ENCODE measurements around the gene ARHGEF11.

Gene ARHGEF11

DNA sequence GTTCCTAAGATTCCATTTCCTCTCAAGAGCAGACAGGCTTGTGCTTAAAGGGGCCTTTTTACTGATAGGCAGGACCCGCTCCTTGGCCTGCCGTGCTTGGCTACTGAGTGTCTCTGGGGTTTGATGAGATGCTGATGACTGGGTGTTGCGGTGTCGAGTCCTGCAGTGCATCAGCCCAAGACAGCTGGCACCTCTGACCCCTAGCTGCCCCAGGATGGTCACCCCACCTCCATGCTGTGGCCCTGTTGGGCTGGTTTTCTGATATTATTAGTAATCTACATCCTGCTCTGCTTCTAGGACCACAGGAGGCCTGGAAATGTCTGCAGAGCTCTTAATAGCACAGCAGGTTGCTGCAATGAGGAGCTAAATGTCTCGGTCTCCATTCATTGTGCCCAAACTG lies 96.4 kb downstream of the ARHGEF11 start:
- H3K9ac ChIP-seq (ENCODE audit: low read depth, low read length) = no peak overlapping the region
- H3K4me2 ChIP-seq (ENCODE audit: low read length) = no peak overlapping the region
- no peak overlapping the region for H3K4me3 ChIP-seq (ENCODE audit: low read length)
- peaks cover 79% of the 10 kb centered on the region for H3K36me3 ChIP-seq (ENCODE audit: insufficient read depth, low read length)
- no peaks in the 10 kb centered on the region for H3K9me3 ChIP-seq (replicated peaks; ENCODE audit: low read length)
- H3K4me1 ChIP-seq (ENCODE audit: control insufficient read depth, insufficient read depth, low read length) = no peaks in the 10 kb centered on the region
- H3K27me3 ChIP-seq (ENCODE audit: control insufficient read depth, insufficient read depth, low read length) = no peaks in the 10 kb centered on the region

DNA sequence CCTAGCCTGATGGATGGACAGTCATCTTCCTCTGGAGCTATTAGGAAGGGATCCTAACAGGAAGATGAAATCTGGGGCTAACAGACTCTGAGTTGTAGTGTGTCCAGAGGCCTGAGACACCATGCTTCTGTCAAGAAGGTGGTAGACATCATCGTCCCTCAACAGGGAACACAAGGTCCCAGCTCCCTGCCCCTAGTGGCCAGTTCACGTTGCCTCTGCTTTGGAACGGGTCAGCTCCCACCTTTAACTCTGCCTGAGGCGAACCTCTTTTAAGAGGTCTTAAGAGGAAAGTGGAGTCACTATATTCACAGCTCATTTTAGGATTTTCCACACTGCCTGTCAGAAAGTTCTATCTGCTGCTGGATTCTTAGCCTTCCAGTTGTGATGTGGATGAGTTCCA lies 96.8 kb downstream of the ARHGEF11 start:
- no peak overlapping the region for H3K4me3 ChIP-seq (ENCODE audit: low read length)
- H3K9me3 ChIP-seq (replicated peaks; ENCODE audit: low read length) = no peaks in the 10 kb centered on the region
- H3K27me3 ChIP-seq (ENCODE audit: control insufficient read depth, insufficient read depth, low read length) = no peaks in the 10 kb centered on the region
- no peaks in the 10 kb centered on the region for H3K4me1 ChIP-seq (ENCODE audit: control insufficient read depth, insufficient read depth, low read length)
- no peak overlapping the region for H3K9ac ChIP-seq (ENCODE audit: low read depth, low read length)
- H3K36me3 ChIP-seq (ENCODE audit: insufficient read depth, low read length) = peaks cover 84% of the 10 kb centered on the region
- no peak overlapping the region for H3K4me2 ChIP-seq (ENCODE audit: low read length)

DNA sequence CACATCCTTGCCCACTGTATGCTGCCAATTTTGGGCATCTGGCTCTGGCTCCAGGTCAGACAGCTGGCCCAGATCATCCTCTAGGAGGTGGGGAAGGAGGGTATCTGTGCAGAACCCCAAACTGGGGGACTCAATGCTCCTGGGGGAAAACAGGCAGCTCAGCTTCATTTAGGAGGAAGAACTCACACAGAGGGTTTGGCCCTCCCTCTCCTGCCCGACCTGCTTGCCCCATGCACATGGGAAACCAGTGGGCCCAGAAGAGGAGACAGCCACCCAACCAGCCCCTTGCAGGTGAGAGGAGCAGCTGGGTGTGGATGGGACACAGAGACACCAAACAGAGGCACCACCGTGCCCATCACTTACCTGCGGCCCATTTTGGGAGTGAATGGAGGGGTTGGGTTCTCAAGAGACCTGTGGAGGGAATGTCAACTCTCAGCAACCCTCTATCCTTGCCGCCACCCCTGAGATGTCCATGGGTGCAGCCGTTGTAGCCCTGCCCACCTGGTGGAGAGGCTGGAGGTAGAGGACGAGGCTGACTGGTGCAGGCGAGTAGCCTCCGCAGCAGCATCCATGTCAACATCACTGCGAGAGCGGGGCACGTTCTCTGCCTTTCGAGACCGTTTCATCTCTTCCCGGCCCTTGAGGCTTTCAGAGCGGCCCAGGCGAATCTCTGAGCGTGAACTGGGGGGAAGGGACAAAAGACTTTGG lies 97.6 kb downstream of the ARHGEF11 start:
- no peaks in the 10 kb centered on the region for H3K27me3 ChIP-seq (ENCODE audit: control insufficient read depth, insufficient read depth, low read length)
- no peaks in the 10 kb centered on the region for H3K4me1 ChIP-seq (ENCODE audit: control insufficient read depth, insufficient read depth, low read length)
- no peak overlapping the region for H3K4me3 ChIP-seq (ENCODE audit: low read length)
- H3K9ac ChIP-seq (ENCODE audit: low read depth, low read length) = no peak overlapping the region
- no peak overlapping the region for H3K4me2 ChIP-seq (ENCODE audit: low read length)
- H3K36me3 ChIP-seq (ENCODE audit: insufficient read depth, low read length) = peaks cover 89% of the 10 kb centered on the region
- no peaks in the 10 kb centered on the region for H3K9me3 ChIP-seq (replicated peaks; ENCODE audit: low read length)

DNA sequence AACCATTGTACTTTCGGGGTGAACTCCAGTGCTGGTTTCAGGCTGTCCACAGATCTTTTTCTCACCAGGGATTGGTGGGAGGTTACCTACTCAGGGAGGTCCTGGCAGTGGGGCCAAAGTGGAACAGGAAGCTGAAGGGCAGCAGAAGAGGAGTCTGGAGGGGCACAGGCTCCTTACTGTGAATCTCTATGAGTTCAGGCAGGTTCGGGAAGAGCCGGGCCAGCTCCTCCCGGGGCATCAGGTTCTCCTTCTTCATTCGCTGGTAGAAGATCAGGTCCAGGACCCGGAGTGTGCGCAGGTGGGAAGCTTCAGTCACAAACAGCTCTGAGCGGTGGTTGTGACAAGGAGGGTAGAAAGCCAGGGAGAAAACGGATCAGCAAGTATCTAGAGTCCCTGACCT lies 98.4 kb downstream of the ARHGEF11 start:
- no peaks in the 10 kb centered on the region for H3K27me3 ChIP-seq (ENCODE audit: control insufficient read depth, insufficient read depth, low read length)
- H3K4me2 ChIP-seq (ENCODE audit: low read length) = no peak overlapping the region
- H3K36me3 ChIP-seq (ENCODE audit: insufficient read depth, low read length) = peaks cover 89% of the 10 kb centered on the region
- H3K4me1 ChIP-seq (ENCODE audit: control insufficient read depth, insufficient read depth, low read length) = no peaks in the 10 kb centered on the region
- H3K4me3 ChIP-seq (ENCODE audit: low read length) = no peak overlapping the region
- no peak overlapping the region for H3K9ac ChIP-seq (ENCODE audit: low read depth, low read length)
- no peaks in the 10 kb centered on the region for H3K9me3 ChIP-seq (replicated peaks; ENCODE audit: low read length)

DNA sequence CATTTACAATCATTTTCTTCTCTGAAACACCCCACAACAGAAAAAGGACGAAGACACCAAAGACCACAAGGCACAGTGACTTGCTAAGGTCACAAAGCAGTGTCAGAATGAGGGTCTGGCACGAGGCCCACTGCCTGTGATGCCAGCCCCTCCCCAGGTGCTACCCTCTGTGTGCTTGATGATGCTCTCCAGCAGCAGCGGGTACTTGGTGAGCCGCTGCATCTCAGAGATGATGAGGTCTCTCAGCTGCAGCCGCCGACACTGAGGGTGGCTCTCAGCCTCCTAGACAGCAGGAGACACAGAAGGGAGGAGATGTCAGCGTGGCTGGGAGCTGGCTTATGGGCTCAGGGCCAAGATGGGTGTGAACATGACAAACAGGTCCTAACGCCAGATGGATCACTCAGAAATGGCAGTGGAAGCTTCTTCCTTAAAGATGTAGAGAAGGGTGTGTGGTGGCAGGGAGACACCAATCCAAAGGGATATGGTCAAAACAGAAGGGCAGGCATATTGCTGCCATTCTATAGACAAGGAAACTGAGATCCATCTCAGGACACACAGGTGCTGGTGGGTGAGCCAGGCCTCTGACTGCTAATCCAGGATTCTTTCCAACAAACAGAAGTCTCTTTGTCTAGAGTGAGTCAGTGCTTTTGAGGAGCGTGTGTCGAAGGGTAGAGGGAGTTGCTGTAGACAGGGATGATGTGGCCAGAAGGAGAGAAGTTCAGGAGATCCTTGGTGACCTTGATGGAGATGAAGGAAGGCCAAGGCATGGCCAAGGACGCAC lies 99.5 kb downstream of the ARHGEF11 start:
- no peaks in the 10 kb centered on the region for H3K9me3 ChIP-seq (replicated peaks; ENCODE audit: low read length)
- H3K4me1 ChIP-seq (ENCODE audit: control insufficient read depth, insufficient read depth, low read length) = no peaks in the 10 kb centered on the region
- H3K27me3 ChIP-seq (ENCODE audit: control insufficient read depth, insufficient read depth, low read length) = no peaks in the 10 kb centered on the region
- no peak overlapping the region for H3K4me3 ChIP-seq (ENCODE audit: low read length)
- H3K36me3 ChIP-seq (ENCODE audit: insufficient read depth, low read length) = peaks cover 87% of the 10 kb centered on the region
- no peak overlapping the region for H3K4me2 ChIP-seq (ENCODE audit: low read length)
- no peak overlapping the region for H3K9ac ChIP-seq (ENCODE audit: low read depth, low read length)

DNA sequence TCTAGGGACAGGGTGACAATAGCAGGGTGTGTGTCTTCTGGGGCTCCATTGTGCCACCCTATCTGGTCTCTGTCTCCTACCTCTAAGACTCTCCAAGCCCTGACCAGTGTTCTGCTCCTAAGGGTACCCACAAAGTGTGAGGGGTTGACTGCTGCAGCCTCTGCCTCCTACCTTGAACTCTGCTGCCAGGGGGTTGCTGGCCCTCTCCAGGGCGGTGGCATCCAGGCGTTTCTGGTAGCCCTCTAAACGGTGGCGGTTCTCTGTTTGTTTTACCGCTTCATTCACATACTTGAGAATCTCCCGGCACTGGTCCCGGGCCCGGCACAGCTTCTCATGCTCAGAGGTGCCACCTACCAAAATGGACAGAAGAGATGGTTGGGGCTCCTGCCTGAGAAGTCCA lies 100.7 kb downstream of the ARHGEF11 start:
- no peak overlapping the region for H3K4me3 ChIP-seq (ENCODE audit: low read length)
- no peaks in the 10 kb centered on the region for H3K9me3 ChIP-seq (replicated peaks; ENCODE audit: low read length)
- H3K4me2 ChIP-seq (ENCODE audit: low read length) = no peak overlapping the region
- H3K27me3 ChIP-seq (ENCODE audit: control insufficient read depth, insufficient read depth, low read length) = no peaks in the 10 kb centered on the region
- peaks cover 88% of the 10 kb centered on the region for H3K36me3 ChIP-seq (ENCODE audit: insufficient read depth, low read length)
- H3K9ac ChIP-seq (ENCODE audit: low read depth, low read length) = no peak overlapping the region
- no peaks in the 10 kb centered on the region for H3K4me1 ChIP-seq (ENCODE audit: control insufficient read depth, insufficient read depth, low read length)

DNA sequence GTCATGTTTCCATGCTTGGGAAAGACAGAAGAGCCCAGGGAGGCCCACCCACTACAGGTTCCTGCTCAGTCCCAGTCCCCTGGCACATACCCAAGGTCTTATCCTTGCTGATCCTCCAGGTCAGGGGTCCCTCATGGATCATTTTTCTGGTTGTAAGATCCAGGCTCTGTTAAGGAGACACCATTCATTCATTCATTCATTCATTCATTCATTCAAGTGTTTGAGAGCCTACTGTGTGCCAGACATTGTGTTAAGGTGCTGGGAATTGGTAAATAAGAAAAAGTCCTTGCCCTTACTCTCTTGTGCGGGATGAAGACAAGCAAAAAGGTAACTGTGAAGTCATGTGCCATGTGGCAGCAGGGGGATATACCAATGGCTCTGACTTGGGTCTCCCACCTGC lies 101.3 kb downstream of the ARHGEF11 start:
- Histone ChIP-seq H3K9me3 (replicated peaks; ENCODE audit: low read length) (no peaks in the 10 kb centered on the region), H3K27me3 (ENCODE audit: control insufficient read depth, insufficient read depth, low read length) (no peaks in the 10 kb centered on the region), H3K36me3 (ENCODE audit: insufficient read depth, low read length) (peaks cover 88% of the 10 kb centered on the region), H3K4me2 (ENCODE audit: low read length) (no peak overlapping the region), H3K9ac (ENCODE audit: low read depth, low read length) (no peak overlapping the region), H3K4me1 (ENCODE audit: control insufficient read depth, insufficient read depth, low read length) (no peaks in the 10 kb centered on the region), H3K4me3 (ENCODE audit: low read length) (no peak overlapping the region)

DNA sequence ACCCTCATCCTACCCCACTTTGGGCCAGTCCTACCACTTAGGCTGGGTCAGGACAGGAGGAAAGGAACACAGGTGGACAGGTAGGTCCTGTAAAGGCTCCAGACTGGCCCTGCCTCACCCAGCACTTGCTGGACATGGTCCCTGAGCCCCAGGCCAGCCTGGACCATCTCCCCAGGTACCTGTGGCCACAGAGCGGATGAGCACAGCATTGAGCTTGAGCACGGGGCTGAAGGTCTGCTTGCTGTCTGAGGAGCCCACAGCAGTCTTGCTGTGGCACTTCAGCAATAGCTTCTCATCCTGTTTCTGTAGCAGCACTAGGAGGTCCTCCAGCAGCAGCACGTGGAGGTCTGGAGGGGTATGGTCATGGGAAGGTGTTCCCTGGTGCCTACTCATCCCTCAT lies 101.8 kb downstream of the ARHGEF11 start:
- Histone ChIP-seq H3K4me1 (ENCODE audit: control insufficient read depth, insufficient read depth, low read length) (no peaks in the 10 kb centered on the region), H3K9me3 (replicated peaks; ENCODE audit: low read length) (no peaks in the 10 kb centered on the region), H3K27me3 (ENCODE audit: control insufficient read depth, insufficient read depth, low read length) (no peaks in the 10 kb centered on the region), H3K4me3 (ENCODE audit: low read length) (no peak overlapping the region), H3K36me3 (ENCODE audit: insufficient read depth, low read length) (peaks cover 90% of the 10 kb centered on the region), H3K4me2 (ENCODE audit: low read length) (no peak overlapping the region), H3K9ac (ENCODE audit: low read depth, low read length) (no peak overlapping the region)

DNA sequence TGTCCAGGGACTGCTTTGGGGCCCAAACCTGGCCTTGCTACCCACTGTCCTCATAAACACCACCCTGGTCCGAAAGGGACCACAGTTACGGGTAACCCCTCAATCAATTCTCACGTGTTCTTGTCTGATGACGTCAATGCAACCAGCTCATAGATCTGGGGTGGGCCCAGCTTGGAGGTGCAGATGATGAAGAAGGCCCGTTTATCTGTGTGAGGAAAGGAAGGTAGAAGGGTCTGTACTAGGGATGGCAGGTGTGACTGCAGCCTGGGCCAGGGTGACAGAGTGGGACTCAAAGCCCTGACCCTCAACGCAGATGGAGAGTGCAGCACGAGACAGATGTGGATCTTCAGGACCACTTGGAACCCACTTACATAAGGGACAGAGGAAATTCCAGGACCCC lies 103.0 kb downstream of the ARHGEF11 start:
- Histone ChIP-seq H3K36me3 (ENCODE audit: insufficient read depth, low read length) (peaks cover 86% of the 10 kb centered on the region), H3K27me3 (ENCODE audit: control insufficient read depth, insufficient read depth, low read length) (no peaks in the 10 kb centered on the region), H3K4me3 (ENCODE audit: low read length) (no peak overlapping the region), H3K4me2 (ENCODE audit: low read length) (no peak overlapping the region), H3K9ac (ENCODE audit: low read depth, low read length) (no peak overlapping the region), H3K4me1 (ENCODE audit: control insufficient read depth, insufficient read depth, low read length) (no peaks in the 10 kb centered on the region), H3K9me3 (replicated peaks; ENCODE audit: low read length) (no peaks in the 10 kb centered on the region)

DNA sequence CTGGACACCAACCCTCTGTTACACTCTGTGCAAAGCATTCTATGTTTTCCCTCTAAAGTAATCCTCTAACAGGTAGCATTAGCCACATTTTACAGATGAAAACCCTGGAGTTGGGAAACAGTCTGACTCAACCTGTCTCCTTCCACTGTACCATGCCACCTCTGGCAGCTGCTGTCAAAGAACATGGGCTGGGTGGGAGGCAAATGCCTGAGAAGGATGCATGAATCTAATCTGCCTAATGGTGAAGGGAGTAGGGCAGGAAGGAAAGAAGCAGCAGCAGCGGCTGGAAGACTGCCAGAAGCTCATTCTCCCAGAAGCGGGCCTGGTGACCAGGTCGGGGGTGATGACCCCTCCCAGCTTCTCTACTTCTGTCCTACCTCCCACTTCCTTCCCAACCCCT lies 103.4 kb downstream of the ARHGEF11 start:
- H3K36me3 ChIP-seq (ENCODE audit: insufficient read depth, low read length) = peaks cover 86% of the 10 kb centered on the region
- no peak overlapping the region for H3K4me2 ChIP-seq (ENCODE audit: low read length)
- no peak overlapping the region for H3K4me3 ChIP-seq (ENCODE audit: low read length)
- H3K27me3 ChIP-seq (ENCODE audit: control insufficient read depth, insufficient read depth, low read length) = no peaks in the 10 kb centered on the region
- H3K9ac ChIP-seq (ENCODE audit: low read depth, low read length) = no peak overlapping the region
- no peaks in the 10 kb centered on the region for H3K4me1 ChIP-seq (ENCODE audit: control insufficient read depth, insufficient read depth, low read length)
- no peaks in the 10 kb centered on the region for H3K9me3 ChIP-seq (replicated peaks; ENCODE audit: low read length)

DNA sequence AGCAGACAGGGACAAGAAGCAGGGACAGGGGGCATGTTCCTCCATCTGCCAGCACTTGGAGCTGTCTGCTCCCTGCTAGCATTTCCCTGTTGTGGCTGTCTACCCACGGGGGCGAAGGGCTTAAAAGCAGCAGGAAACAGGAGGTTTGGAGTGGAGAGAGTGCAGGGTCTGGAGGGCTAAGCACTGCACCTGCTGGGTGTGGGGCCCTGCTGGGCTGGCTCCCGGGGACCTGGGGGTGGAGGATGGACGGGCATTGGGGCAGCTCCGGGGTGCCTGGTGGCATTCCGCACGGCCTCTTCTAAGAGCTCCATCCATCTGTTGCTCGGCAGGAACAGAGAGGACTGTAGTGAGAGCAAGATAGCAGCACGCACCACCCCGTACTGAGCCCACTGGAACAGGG lies 103.9 kb downstream of the ARHGEF11 start:
- H3K9ac ChIP-seq (ENCODE audit: low read depth, low read length) = no peak overlapping the region
- H3K4me1 ChIP-seq (ENCODE audit: control insufficient read depth, insufficient read depth, low read length) = no peaks in the 10 kb centered on the region
- no peak overlapping the region for H3K4me2 ChIP-seq (ENCODE audit: low read length)
- no peaks in the 10 kb centered on the region for H3K9me3 ChIP-seq (replicated peaks; ENCODE audit: low read length)
- no peaks in the 10 kb centered on the region for H3K27me3 ChIP-seq (ENCODE audit: control insufficient read depth, insufficient read depth, low read length)
- peaks cover 86% of the 10 kb centered on the region for H3K36me3 ChIP-seq (ENCODE audit: insufficient read depth, low read length)
- no peak overlapping the region for H3K4me3 ChIP-seq (ENCODE audit: low read length)

Measured in skeletal muscle satellite cell (primary cell).